HUES48 (cell line): ENCODE data around the gene POLD2.
"Not testable (repeated sequence)": the region's sequence is repeated elsewhere in the genome, so short reads cannot be mapped to it uniquely, and the experiment has no call there.

Experiments used
- H3K27ac ChIP-seq: one replicate; pipeline ENCODE4 v1.7.0; 2013; ENCODE audit warnings: low read depth, low read length, inconsistent platforms
- H3K27me3 ChIP-seq: 2 replicates; pipeline ENCODE4 v1.6.1; 2013; ENCODE audit warnings: mild to moderate bottlenecking, low read length; ENCODE audit not compliant: control insufficient read depth, insufficient read depth
- H3K36me3 ChIP-seq: 2 replicates; pipeline ENCODE4 v1.6.1; 2013; ENCODE audit warnings: low read length; ENCODE audit not compliant: control insufficient read depth, insufficient read depth
- H3K4me1 ChIP-seq: 2 replicates; pipeline ENCODE4 v1.6.1; 2013; ENCODE audit warnings: mild to moderate bottlenecking, low read length; ENCODE audit not compliant: control insufficient read depth, insufficient read depth
- H3K4me3 ChIP-seq: 2 replicates; pipeline ENCODE4 v1.5.1; 2013; ENCODE audit warnings: mild to moderate bottlenecking, low read depth, low read length
- H3K9ac ChIP-seq: 2 replicates; pipeline ENCODE4 v1.6.1; 2013; ENCODE audit warnings: mild to moderate bottlenecking, low read depth, low read length, moderate library complexity
- H3K9me3 ChIP-seq: 2 replicates; pipeline ENCODE4 v1.6.1; 2013; ENCODE audit warnings: low read length; ENCODE audit not compliant: control insufficient read depth, insufficient read depth

The POLD2 gene

DNA sequence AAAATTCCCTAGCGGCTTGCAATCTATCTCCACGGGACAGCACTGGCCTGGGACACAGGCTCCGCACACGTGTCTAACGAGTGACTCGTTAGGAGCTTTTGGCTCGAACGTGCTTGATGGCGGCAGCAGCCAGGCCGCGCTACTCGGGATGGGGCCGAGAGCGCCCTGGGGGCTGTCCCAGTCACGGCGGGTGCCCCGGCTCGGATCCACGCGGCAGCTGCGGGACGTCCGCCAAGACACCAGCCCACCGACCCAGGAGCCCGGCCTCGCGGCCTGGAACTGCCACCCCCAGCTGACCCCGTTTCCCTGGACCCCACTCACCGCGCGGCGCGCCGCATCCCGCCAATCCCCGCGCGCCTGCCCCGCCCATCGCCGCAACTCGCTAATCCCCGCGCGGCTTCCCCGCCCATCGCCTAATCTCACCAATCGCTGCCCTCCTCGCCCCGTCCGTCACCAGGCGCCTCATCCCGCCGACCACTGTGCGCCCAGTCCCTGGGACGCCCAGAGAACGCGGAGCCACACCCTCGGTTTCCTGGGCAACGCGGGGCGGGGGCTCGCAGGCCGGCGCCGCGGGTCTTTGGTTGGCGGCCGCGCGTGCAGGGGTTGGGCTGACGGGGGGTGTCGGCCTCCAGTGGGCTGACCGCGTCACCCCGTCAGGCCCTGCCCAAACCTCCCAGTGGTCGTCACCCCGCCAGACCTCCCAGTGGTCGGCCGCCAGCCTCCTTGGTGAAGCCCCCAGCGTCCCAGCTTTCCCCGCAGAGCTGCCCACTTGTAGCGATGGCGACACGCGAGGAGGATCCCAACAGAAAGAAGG is at the start of gene POLD2:
TSS of gene POLD2 (minus strand) at position 359 of the 814 bp plus-strand sequence. CDS start 1,495 bp downstream, outside the sequence.
- Histone ChIP-seq H3K4me1 (no peaks in the 10 kb centered on the region; the same call in 1 of the 2 replicates), H3K9ac (peak within 1 kb of the TSS; percentile 84), H3K27ac (peak within 1 kb of the TSS; percentile 52), H3K36me3 (peaks cover 36% of the 10 kb centered on the region), H3K4me3 (peak within 1 kb of the TSS; percentile 94), H3K27me3 (peaks cover 5% of the 10 kb centered on the region), H3K9me3 (no peaks in the 10 kb centered on the region)

DNA sequence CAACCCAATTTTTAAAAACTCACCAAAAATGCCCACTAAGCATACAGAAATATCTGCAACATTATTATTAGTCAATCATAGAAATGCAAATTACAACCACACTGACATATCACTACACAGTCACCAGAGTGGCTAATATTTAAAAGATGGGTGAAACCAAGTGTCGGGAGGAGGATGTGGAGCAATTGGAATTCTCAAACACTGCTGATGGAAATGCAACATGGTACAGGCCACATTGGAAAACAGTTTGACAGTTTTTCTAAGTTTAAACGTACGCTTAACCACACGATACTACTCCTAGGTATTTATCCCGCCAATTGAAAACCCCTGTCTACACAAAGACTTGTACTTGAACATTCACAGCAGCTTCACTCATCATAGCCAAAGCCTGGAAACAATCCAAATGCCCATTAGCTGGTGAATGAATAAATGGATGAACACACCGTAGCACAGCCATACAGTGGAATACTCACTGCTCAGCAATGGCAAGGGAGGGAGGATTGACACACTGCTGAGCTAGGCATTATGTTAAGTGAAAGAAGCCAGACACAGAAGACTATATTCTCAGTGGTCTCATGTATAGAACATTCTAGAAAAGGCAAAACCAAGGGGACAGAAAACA is 49.6 kb upstream of the POLD2 start:
- H3K9me3 ChIP-seq = no peaks in the 10 kb centered on the region
- H3K36me3 ChIP-seq = no peaks in the 10 kb centered on the region
- no peak overlapping the region for H3K9ac ChIP-seq
- no peak overlapping the region for H3K27ac ChIP-seq
- no peak overlapping the region for H3K4me3 ChIP-seq
- H3K27me3 ChIP-seq = no peaks in the 10 kb centered on the region
- H3K4me1 ChIP-seq = 0 out of 2 replicates have a peak, but pooled peaks cover 4% of the 10 kb centered on the region

DNA sequence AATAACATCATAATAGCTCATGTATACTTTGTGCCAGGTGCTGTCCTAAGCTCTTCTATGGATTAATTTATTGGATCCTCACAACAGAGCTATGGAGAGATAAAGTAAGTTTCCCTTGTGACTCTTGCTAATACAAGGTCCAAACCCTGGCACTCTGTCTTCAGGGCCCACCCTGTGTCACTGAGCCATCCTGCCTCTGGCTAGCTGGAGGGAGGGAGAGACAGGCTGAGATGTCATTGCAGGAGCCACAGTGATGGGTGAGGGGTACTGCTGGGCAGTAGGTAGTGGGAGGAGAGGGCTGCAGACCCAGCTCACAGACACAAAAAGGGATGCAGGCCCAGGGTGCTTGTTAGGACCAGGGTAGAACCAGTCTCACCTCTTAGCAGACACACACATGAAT is 49.0 kb upstream of the POLD2 start:
- Histone ChIP-seq H3K9ac (no peak overlapping the region), H3K27me3 (no peaks in the 10 kb centered on the region), H3K4me3 (no peak overlapping the region), H3K27ac (no peak overlapping the region), H3K9me3 (no peaks in the 10 kb centered on the region), H3K36me3 (no peaks in the 10 kb centered on the region), H3K4me1 (no peaks in the 10 kb centered on the region)

DNA sequence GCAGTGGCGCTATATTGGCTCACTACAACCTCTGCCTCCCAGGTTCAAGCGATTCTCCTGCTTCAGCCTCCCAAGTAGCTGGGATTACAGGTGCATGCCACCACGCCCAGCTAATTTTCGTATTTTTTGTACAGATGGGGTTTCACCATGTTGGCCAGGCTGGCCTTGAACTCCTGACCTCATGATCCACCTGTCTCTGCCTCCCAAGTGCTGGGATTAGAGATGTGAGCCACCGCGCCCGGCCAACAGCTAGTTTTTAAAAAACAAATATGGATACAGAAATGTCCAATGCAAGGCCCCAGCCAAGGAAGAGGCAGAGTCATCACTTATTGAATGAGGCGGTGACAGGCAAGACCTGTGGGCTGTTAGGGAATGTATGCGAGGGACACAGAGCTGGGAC is 48.6 kb upstream of the POLD2 start:
- H3K9me3 ChIP-seq, H3K27me3 ChIP-seq, H3K36me3 ChIP-seq, H3K27ac ChIP-seq, H3K9ac ChIP-seq, H3K4me3 ChIP-seq, H3K4me1 ChIP-seq: not testable (repeated sequence)

DNA sequence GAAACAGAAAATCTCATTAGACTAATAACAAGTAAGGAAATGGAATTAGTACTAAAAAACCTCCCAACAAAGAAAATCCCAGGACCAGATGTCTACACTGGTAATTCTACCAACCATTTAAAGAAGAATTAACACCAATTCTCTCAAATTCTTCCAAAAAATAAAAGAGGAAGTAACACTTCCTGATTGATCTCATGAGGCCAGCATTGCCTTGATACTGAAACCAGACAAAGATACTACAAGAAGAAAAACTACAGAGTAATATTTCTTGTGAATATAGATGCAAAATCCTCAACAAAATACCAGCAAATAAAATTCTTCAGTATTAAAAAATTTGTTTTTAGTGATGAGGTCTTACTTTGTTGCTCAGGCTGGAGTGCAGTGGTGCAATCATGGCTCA is 44.6 kb upstream of the POLD2 start:
- H3K27me3 ChIP-seq = no peaks in the 10 kb centered on the region
- H3K9ac ChIP-seq = no peak overlapping the region
- H3K27ac ChIP-seq = no peak overlapping the region
- H3K9me3 ChIP-seq = no peaks in the 10 kb centered on the region
- no peaks in the 10 kb centered on the region for H3K36me3 ChIP-seq
- no peak overlapping the region for H3K4me3 ChIP-seq
- H3K4me1 ChIP-seq = peaks cover 5% of the 10 kb centered on the region

DNA sequence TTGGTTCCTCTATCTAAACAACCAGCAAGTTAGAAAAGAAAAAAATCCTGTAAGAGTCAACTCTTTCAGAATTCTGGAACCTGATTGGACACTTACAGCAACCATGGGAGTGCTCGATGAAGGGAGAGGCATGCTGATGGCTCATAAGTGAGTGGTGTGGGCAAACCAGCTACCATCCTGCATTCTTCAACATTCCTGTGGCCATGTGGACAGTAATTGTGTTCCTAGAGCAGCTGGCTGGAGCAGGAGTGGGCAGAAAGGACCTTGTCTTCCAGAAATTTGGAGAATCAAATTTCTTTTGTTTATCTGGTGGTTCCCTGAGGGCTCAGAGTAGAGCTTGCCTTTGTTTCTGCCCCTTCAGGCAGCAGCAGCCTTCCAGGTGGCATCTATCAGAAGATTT is 40.2 kb upstream of the POLD2 start:
- H3K4me3 ChIP-seq = no peak overlapping the region
- H3K9ac ChIP-seq = no peak overlapping the region
- H3K4me1 ChIP-seq = peaks cover 5% of the 10 kb centered on the region
- no peaks in the 10 kb centered on the region for H3K9me3 ChIP-seq
- H3K36me3 ChIP-seq = no peaks in the 10 kb centered on the region
- no peak overlapping the region for H3K27ac ChIP-seq
- H3K27me3 ChIP-seq = no peaks in the 10 kb centered on the region

DNA sequence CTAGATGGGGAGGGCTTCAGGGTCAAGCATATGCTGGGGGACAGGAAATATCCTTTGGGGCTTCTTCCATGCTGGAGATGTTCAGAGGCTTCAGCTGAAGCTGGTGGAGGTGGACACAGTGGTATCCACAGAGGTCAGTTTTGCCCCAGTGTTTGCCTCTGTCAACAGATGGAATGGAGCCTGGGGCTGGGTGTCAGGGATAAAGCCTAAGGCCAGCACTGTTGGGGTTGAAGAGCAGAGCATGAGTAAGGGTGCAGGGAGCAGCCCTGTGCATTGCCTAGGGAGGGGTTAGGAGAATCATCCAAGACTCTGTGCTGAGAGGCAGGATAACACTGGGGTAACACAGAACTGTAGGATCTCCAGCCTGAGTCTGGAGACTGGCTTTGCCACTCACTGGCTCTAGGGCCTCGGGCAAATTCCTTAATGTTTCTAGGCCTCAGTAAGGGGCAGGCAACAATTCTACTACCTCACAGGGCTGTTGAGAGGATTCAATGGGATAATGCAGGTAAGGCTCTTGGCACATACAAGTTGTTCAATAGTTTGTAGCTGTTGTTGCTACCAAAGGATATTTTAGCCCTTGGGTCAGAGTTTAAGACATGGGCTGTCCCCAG is 39.5 kb upstream of the POLD2 start:
- Histone ChIP-seq H3K9ac (no peak overlapping the region), H3K36me3 (no peaks in the 10 kb centered on the region), H3K4me1 (peaks cover 5% of the 10 kb centered on the region), H3K9me3 (no peaks in the 10 kb centered on the region), H3K27me3 (no peaks in the 10 kb centered on the region), H3K4me3 (no peak overlapping the region), H3K27ac (no peak overlapping the region)

DNA sequence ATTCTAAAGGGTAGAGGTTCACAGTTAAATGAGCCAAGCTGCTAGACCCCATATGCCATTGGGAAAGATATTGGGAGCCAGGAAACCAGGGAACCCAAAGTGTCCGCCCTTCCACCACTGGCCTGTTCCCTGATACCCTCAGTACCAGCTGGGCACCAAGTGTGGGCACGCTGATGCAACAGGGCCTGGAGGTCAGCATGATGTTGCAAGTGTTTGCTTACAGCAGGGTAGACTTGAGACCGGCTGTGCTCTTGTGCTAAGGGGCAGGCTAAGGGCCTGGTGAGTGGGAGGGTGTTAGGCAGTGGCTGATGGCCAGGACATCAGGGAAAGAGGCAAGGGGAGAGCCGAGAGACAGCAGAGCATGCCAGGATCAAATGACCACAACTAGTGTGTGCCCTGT is 38.8 kb upstream of the POLD2 start:
- H3K27me3 ChIP-seq = no peaks in the 10 kb centered on the region
- peaks cover 9% of the 10 kb centered on the region for H3K4me1 ChIP-seq
- H3K9ac ChIP-seq = no peak overlapping the region
- H3K4me3 ChIP-seq = no peak overlapping the region
- no peaks in the 10 kb centered on the region for H3K36me3 ChIP-seq
- no peak overlapping the region for H3K27ac ChIP-seq
- no peaks in the 10 kb centered on the region for H3K9me3 ChIP-seq

DNA sequence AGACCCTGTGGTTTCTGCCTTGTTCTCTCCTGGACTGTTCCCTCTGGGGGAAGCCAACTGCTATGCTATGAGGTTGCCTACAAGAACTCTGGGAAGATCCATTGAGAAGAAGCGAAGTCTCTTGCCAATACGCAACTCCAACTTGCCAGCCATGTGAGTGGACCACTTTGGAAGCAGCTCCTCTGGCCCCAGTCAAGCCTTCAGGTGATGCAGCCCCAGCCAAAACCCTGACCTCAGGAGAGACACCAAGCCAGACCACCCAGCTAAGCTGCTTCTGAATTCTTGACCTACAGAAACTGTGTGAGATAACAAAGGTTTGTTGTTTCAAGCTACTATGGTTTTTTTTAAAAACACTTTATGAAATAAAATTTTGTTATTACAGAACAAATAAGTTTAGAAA is 38.0 kb upstream of the POLD2 start:
- no peaks in the 10 kb centered on the region for H3K27me3 ChIP-seq
- H3K36me3 ChIP-seq = no peaks in the 10 kb centered on the region
- peaks cover 9% of the 10 kb centered on the region for H3K4me1 ChIP-seq
- no peak overlapping the region for H3K9ac ChIP-seq
- H3K27ac ChIP-seq = no peak overlapping the region
- H3K4me3 ChIP-seq = no peak overlapping the region
- H3K9me3 ChIP-seq = no peaks in the 10 kb centered on the region

DNA sequence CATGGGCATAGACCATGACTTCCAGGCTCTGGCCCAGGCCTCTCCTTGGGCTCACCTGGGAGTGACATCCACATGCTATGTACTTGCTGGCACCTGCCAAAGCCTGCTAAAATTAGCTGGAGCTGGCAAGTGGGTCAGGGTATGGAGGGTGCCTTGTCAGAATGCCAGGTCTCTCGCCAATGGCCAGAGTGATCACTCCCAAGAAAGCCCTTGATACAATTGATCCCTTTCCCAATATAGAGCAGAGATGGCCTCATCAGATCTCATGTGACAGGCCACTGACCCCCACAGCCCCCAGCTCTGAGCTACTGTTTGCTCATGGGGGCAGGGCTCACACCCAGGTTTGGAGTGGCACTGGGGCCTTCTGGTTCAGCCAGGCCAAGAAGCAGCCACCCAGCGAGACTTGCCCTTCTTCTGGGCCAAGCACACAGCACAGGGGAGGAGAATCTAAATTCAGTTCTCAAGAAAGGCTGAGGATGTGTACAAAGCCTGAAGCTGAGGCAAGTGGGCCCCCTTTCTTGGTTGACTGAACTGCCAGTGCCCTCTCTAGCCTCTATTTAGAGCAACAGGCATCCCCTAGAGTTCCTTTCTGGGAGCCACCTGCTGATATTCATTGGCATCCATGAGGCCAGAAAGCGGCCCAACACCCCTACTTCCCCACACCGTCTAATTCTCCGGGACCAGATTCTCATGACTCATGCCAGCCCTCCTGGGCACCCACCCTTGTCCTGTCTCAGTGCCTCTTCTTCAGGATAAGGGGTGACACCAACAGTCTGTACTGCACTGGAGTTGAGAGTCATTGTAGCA is 36.7 kb upstream of the POLD2 start:
- Histone ChIP-seq H3K9ac (no peak overlapping the region), H3K36me3 (no peaks in the 10 kb centered on the region), H3K9me3 (no peaks in the 10 kb centered on the region), H3K4me1 (peaks cover 9% of the 10 kb centered on the region), H3K27me3 (no peaks in the 10 kb centered on the region), H3K27ac (no peak overlapping the region), H3K4me3 (no peak overlapping the region)
